GM20000 (cell line): ENCODE measurements around the gene DAO.

Source experiments
- DNase-seq: peaks from one replicate; pipeline ENCODE4 v3.0.0; 2012; ENCODE audit warnings: low spot score
- TF ChIP-seq, protein P1 (sequence below): IDR thresholded peaks from 2 replicates; pipeline ENCODE4 v1.5.1; 2012; ENCODE audit warnings: mild to moderate bottlenecking, control low read depth; ENCODE audit errors: extremely low read depth, missing control alignments

The DAO gene

GRCh38 chr12:108940138-108940537 lies 60.2 kb downstream of the DAO start:
- TF ChIP-seq, protein P1, sequence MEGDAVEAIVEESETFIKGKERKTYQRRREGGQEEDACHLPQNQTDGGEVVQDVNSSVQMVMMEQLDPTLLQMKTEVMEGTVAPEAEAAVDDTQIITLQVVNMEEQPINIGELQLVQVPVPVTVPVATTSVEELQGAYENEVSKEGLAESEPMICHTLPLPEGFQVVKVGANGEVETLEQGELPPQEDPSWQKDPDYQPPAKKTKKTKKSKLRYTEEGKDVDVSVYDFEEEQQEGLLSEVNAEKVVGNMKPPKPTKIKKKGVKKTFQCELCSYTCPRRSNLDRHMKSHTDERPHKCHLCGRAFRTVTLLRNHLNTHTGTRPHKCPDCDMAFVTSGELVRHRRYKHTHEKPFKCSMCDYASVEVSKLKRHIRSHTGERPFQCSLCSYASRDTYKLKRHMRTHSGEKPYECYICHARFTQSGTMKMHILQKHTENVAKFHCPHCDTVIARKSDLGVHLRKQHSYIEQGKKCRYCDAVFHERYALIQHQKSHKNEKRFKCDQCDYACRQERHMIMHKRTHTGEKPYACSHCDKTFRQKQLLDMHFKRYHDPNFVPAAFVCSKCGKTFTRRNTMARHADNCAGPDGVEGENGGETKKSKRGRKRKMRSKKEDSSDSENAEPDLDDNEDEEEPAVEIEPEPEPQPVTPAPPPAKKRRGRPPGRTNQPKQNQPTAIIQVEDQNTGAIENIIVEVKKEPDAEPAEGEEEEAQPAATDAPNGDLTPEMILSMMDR, result no peak
- no peak for DNase-seq

GRCh38 chr12:108947097-108947496 lies 67.2 kb downstream of the DAO start:
- no peak for DNase-seq

GRCh38 chr12:108948367-108948766 lies 68.5 kb downstream of the DAO start:
- no peak for DNase-seq

More at GRCh38 chr12:108947097-108947496, 67.2 kb downstream of the DAO start:
- TF ChIP-seq, protein P1, result no peak

GRCh38 chr12:108949976-108950375 lies 70.1 kb downstream of the DAO start:
- TF ChIP-seq, protein P1, result no peak
- DNase-seq, result no peak

More at GRCh38 chr12:108948367-108948766, 68.5 kb downstream of the DAO start:
- TF ChIP-seq, protein P1, result no peak
